Measurements from ENCODE around the gene TSSK6. TPM values are rescaled to one million over a fixed set of nuclear protein-coding genes. Genes with fewer than 3 reads are reported as not detected.
A peak's percentile ranks its signal among the peaks of the same experiment; 100 is the strongest.

The TSSK6 gene
- total and polyA plus RNA-seq, 2 donors = 1.2 to 3.0 TPM

DNA sequence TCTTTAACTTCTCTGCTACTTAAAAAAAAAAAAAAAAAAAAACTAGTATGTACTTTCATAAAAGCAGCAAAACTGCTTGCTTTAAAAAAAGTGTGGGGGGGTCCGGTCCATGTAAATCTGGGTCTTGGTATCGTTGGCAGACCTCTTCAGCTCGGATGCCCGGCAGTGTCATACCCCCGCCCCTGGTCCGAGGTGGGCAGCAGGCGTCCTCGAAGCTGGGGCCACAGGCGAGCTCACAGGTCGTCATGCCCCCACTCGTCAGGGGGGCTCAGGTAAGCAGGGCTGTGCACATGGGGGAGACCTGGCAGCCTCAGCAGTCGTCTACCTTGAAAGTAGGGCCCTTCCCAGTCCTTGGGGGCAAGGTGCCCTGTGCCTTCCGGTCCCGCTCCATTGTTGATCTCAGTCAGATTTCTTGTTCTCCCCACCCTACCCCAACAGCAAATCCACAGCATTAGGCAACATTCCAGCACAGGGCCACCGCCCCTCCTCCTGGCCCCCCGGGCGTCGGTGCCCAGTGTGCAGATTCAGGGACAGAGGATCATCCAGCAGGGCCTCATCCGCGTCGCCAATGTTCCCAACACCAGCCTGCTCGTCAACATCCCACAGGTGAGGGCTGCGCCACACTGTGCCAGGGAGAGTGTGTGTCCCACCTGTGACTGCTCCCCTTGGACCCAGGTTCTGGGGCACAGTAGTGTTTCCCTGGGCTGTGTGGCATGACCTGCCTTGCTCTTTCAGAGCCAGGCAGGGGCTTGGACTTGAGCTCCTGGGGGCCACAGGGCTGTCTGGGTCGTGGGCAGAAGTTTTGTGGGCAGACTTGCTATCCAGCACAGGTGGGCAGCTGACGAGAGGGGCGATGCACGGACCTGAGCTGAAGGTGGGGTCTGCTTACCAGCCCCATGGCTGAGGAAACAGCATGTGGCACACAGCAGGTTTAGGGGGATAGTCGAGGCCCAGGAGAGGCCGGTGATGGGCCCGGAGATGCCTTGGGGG is 19.4 kb downstream of the TSSK6 start:
- Histone ChIP-seq H3K36me3 (ENCODE audit: control insufficient read depth in 2 of 2, insufficient read depth in 2 of 2, low read length in 1 of 2) (peaks cover 90 to 94% of the 10 kb centered on the region in 2 donors), H3K4me3 (ENCODE audit: low read length in 2 of 2) (no peak overlapping the region), H3K9me3 (ENCODE audit: control insufficient read depth in 2 of 2, insufficient read depth in 1 of 2, low read length in 1 of 2) (peaks cover 0 to 1% of the 10 kb centered on the region in 2 donors), H3K4me1 (ENCODE audit: control insufficient read depth in 2 of 2, insufficient read depth in 2 of 2, low read length in 2 of 2) (no peaks in the 10 kb centered on the region), H3K27me3 (ENCODE audit: control insufficient read depth in 2 of 2, insufficient read depth in 1 of 2, low read length in 1 of 2) (no peaks in the 10 kb centered on the region), H3K27ac (ENCODE audit: low read depth in 1 of 2, low read length in 1 of 2) (no peak overlapping the region)
- 97% methylated on average over 30 of the region's 30 CpGs for WGBS
- no peak for DNase-seq (ENCODE audit: low read depth in 6 of 9, low spot score in 9 of 9)

DNA sequence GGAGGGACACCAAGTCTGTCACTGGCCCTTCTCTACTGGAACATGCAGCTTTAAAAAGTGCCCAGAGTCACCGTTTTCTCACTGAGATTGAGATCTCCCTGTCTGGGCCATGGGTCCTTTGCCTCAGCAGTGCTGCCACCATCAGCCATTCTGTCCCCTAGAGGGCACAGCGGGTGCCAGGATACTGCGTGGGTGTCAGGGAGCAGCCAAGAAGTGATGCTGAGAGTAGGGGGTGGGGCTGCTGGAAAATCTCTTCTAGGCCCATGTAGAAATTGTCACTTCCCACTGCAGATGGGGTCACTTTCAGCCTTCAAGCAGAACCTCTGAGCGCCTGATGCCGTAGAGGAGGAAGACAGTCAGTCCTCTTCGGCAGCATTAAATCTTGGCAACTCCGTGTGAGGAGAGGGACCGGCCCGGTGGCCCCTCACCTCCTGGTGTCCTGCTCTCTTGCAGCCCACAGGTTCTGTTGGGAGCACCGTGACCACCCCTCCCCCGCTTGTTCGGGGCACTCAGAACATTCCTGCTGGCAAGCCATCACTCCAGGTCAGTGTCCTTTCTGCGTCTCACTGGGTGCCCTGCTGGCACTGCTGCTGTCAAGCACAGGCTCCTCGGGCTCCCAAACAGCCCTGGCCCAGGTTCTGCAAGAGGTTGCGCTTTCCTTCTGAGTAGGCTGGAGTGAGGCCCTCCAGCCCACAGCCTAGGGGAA is 21.4 kb downstream of the TSSK6 start:
- Histone ChIP-seq H3K4me3 (ENCODE audit: low read length in 2 of 2) (no peak overlapping the region), H3K36me3 (ENCODE audit: control insufficient read depth in 2 of 2, insufficient read depth in 2 of 2, low read length in 1 of 2) (peaks cover 76 to 78% of the 10 kb centered on the region in 2 donors), H3K9me3 (ENCODE audit: control insufficient read depth in 2 of 2, insufficient read depth in 1 of 2, low read length in 1 of 2) (no peaks in the 10 kb centered on the region), H3K27ac (ENCODE audit: low read depth in 1 of 2, low read length in 1 of 2) (no peak overlapping the region), H3K27me3 (ENCODE audit: control insufficient read depth in 2 of 2, insufficient read depth in 1 of 2, low read length in 1 of 2) (no peaks in the 10 kb centered on the region), H3K4me1 (ENCODE audit: control insufficient read depth in 2 of 2, insufficient read depth in 2 of 2, low read length in 2 of 2) (peaks cover 13 to 16% of the 10 kb centered on the region in 2 donors)
- DNase-seq (ENCODE audit: low read depth in 6 of 9, low spot score in 9 of 9) = no peak
- WGBS = 96% methylated on average over 15 of the region's 15 CpGs

DNA sequence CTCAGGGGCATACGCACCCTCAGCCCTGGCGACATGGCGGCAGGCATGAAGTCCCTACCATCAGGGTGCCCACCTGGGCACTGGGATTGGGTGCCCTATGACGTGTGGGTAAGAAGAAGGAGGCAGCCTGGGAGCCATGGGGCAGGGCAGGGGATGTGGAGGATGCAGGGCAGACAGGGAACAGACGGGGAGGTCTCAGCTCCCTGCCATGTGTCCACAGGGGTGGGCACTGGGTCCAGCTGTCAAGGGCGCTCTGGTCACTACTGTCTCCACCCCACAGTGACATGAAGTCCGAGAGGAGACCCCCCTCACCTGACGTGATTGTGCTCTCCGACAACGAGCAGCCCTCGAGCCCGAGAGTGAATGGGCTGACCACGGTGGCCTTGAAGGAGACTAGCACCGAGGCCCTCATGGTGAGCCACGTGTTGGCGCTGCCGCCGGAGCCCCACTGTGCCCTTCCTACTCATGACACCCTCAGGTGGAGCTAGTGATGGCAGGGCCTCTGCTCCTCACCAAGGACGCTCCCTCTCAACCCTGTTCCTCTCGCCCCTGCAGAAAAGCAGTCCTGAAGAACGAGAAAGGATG is 23.2 kb downstream of the TSSK6 start:
- Histone ChIP-seq H3K27ac (ENCODE audit: low read depth in 1 of 2, low read length in 1 of 2) (no peak overlapping the region), H3K36me3 (ENCODE audit: control insufficient read depth in 2 of 2, insufficient read depth in 2 of 2, low read length in 1 of 2) (peaks cover 59 to 65% of the 10 kb centered on the region in 2 donors), H3K4me3 (ENCODE audit: low read length in 2 of 2) (no peak overlapping the region), H3K9me3 (ENCODE audit: control insufficient read depth in 2 of 2, insufficient read depth in 1 of 2, low read length in 1 of 2) (no peaks in the 10 kb centered on the region), H3K27me3 (ENCODE audit: control insufficient read depth in 2 of 2, insufficient read depth in 1 of 2, low read length in 1 of 2) (no peaks in the 10 kb centered on the region), H3K4me1 (ENCODE audit: control insufficient read depth in 2 of 2, insufficient read depth in 2 of 2, low read length in 2 of 2) (peaks cover 27 to 34% of the 10 kb centered on the region in 2 donors)
- 98% methylated on average over 21 of the region's 21 CpGs for WGBS
- no peak for DNase-seq (ENCODE audit: low read depth in 6 of 9, low spot score in 9 of 9)

DNA sequence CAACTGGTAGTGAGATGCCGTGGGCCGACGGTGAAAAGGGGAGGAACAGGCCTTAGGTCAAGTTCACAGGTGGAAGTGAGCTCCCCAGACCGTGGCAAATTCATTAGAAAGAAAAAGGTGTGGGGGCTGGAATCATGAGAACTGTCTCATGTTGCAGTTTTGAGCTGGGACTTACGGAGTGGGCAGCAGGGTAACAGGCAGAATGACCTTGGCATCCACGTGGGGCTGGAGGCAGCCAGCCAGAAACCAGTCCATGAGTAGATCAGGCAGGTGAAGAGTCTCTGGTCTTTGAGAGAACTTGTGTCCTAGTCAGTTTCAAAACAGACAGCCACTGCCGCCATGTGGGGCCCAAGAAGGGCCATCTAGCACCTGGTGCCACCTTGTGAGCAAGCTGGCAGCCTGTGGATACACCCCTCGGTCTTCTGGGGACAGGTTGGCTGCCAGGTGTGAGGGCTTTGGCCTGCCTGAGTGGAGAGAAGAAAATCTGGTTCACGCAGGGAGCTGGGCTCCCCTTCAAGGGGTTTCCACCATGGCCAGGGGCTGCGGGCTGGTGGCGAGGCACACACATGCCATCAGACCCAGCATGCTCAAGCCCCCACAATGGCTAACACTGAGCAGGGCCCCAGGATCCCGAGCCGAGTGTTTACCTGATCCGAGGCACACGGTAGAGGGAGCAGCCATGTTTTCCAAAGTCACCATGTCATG is 23.9 kb downstream of the TSSK6 start:
- Histone ChIP-seq H3K36me3 (ENCODE audit: control insufficient read depth in 2 of 2, insufficient read depth in 2 of 2, low read length in 1 of 2) (peaks cover 55 to 62% of the 10 kb centered on the region in 2 donors), H3K9me3 (ENCODE audit: control insufficient read depth in 2 of 2, insufficient read depth in 1 of 2, low read length in 1 of 2) (no peaks in the 10 kb centered on the region), H3K4me1 (ENCODE audit: control insufficient read depth in 2 of 2, insufficient read depth in 2 of 2, low read length in 2 of 2) (peaks cover 27 to 41% of the 10 kb centered on the region in 2 donors), H3K27me3 (ENCODE audit: control insufficient read depth in 2 of 2, insufficient read depth in 1 of 2, low read length in 1 of 2) (no peaks in the 10 kb centered on the region), H3K4me3 (ENCODE audit: low read length in 2 of 2) (no peak overlapping the region), H3K27ac (ENCODE audit: low read depth in 1 of 2, low read length in 1 of 2) (no peak overlapping the region)
- 98% methylated on average over 15 of the region's 15 CpGs for WGBS
- DNase-seq (ENCODE audit: low read depth in 6 of 9, low spot score in 9 of 9) = no peak

DNA sequence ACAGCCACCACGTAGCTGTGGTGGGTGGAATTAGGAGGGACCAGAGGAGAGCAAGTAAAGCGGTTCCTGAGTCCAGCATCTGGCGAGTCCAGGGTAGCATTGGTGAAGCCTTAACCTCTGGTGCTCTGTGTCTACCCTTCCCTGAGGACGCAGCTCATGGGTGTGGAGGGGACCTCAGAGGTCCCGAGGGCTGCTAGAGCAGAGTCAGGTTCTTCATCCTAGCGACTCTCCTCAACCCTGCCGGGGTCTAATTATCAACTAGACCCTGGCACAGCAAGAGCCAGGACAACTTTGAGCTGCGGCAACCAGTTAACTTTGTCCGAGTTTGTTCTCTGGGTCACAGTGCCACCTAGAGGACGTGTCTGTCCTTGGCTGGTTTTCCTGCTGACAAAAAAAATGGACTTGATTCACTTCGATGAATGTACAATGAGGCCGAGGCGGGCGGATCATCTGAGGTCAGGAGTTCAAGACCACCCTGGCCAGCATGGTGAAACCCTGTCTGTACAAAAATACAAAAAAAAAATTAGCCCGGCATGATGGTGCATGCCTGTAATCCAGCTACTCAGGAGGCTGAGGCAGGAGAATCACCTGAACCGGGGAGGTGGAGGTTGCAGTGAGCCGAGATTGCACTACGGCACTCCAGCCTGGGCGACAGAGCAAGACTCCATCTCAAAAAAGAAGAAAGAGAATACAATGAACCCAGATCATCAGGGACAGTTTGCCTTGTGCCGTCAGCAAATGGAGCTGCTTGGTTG is 25.0 kb downstream of the TSSK6 start:
- H3K36me3 ChIP-seq (ENCODE audit: control insufficient read depth in 2 of 2, insufficient read depth in 2 of 2, low read length in 1 of 2) = peaks cover 52 to 60% of the 10 kb centered on the region in 2 donors
- H3K4me1 ChIP-seq (ENCODE audit: control insufficient read depth in 2 of 2, insufficient read depth in 2 of 2, low read length in 2 of 2) = peaks cover 27 to 52% of the 10 kb centered on the region in 2 donors
- H3K27me3 ChIP-seq (ENCODE audit: control insufficient read depth in 2 of 2, insufficient read depth in 1 of 2, low read length in 1 of 2) = no peaks in the 10 kb centered on the region
- no peaks in the 10 kb centered on the region for H3K9me3 ChIP-seq (ENCODE audit: control insufficient read depth in 2 of 2, insufficient read depth in 1 of 2, low read length in 1 of 2)
- no peak overlapping the region for H3K4me3 ChIP-seq (ENCODE audit: low read length in 2 of 2)
- peak; percentile 62 to 92 (median 79) for DNase-seq (ENCODE audit: low read depth in 6 of 9, low spot score in 9 of 9)
- WGBS = 48% methylated on average over 20 of the region's 20 CpGs
- peak overlapping the region; percentile 94 to 98 for H3K27ac ChIP-seq (ENCODE audit: low read depth in 1 of 2, low read length in 1 of 2)

DNA sequence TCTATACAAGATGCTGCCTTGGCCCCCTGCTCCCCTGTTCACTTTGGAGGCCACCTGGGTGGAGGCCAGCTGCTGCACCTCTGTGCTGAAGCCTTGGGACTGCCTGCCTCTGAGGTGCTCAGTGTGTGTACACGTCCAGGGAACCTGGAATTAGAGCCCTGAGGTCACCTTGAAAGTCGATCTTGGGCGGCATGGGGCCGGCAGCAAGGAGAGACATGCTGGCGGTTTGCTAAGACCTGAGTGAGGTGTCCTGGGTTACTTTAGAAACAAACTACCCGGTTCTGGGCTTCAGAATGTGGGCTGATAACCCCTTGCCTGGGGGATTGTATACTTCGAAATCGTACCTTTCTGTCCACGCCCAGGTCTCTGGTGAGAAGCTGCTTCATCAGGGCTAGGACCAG is 25.5 kb downstream of the TSSK6 start:
- Histone ChIP-seq H3K36me3 (ENCODE audit: control insufficient read depth in 2 of 2, insufficient read depth in 2 of 2, low read length in 1 of 2) (peaks cover 52 to 61% of the 10 kb centered on the region in 2 donors), H3K27me3 (ENCODE audit: control insufficient read depth in 2 of 2, insufficient read depth in 1 of 2, low read length in 1 of 2) (no peaks in the 10 kb centered on the region), H3K27ac (ENCODE audit: low read depth in 1 of 2, low read length in 1 of 2) (peak overlapping the region; percentile 94 to 98), H3K9me3 (ENCODE audit: control insufficient read depth in 2 of 2, insufficient read depth in 1 of 2, low read length in 1 of 2) (no peaks in the 10 kb centered on the region), H3K4me3 (ENCODE audit: low read length in 2 of 2) (no peak overlapping the region), H3K4me1 (ENCODE audit: control insufficient read depth in 2 of 2, insufficient read depth in 2 of 2, low read length in 2 of 2) (peaks cover 27 to 56% of the 10 kb centered on the region in 2 donors)
- 93% methylated on average over 9 of the region's 9 CpGs for WGBS
- DNase-seq (ENCODE audit: low read depth in 6 of 9, low spot score in 9 of 9) = no peak

DNA sequence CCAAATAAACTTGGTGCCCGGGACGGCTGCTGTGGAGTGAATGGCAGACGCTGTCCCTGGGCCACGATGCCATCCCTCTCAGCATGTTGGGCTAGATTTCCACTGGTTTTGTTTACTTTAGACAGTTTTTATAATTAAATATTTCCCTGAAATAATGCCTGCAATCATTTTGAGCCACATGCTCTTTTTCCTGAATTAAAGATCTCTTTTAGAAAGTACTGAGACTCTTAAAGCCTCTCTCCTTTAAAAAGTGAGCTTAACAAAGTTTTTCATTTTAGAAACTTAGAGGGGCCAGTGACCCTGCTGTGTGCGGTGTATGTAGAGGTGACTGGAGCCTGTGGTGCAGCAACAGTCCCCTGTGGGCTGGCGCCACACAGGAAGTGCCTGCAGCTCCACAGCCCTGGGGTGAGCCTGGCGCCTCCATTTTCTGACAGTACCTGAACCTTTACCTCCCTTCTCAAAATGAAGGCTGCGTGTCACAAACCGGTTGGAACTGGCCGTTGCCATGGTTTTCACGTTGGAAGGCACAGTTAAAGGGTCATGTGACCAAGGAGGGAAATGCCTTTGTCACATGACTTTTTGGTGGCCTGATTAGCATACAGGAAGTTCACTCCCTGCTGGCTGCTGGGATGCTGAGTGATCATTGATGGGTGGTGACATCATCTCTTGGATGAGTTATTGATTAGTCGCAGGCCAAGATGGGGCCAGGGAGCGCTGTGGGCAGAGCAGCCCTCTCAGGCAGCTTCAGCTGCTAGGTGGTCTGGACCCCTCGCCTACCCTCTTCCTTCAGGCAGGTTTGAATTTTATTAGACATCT is 26.3 kb downstream of the TSSK6 start:
- H3K4me1 ChIP-seq (ENCODE audit: control insufficient read depth in 2 of 2, insufficient read depth in 2 of 2, low read length in 2 of 2) = peaks cover 27 to 59% of the 10 kb centered on the region in 2 donors
- H3K27ac ChIP-seq (ENCODE audit: low read depth in 1 of 2, low read length in 1 of 2) = peak overlapping the region; percentile 94 to 98
- peak; percentile 81 to 98 (median 94) for DNase-seq (ENCODE audit: low read depth in 6 of 9, low spot score in 9 of 9)
- 46% methylated on average over 14 of the region's 14 CpGs for WGBS
- H3K4me3 ChIP-seq (ENCODE audit: low read length in 2 of 2) = peak overlapping the region in 1 of 2 donors; percentile 22
- H3K9me3 ChIP-seq (ENCODE audit: control insufficient read depth in 2 of 2, insufficient read depth in 1 of 2, low read length in 1 of 2) = no peaks in the 10 kb centered on the region
- peaks cover 45 to 55% of the 10 kb centered on the region in 2 donors for H3K36me3 ChIP-seq (ENCODE audit: control insufficient read depth in 2 of 2, insufficient read depth in 2 of 2, low read length in 1 of 2)
- H3K27me3 ChIP-seq (ENCODE audit: control insufficient read depth in 2 of 2, insufficient read depth in 1 of 2, low read length in 1 of 2) = no peaks in the 10 kb centered on the region

Measured in thymus (tissue), 11 donors.